ENCODE measurements around the gene CFAP43. TPM values are rescaled to one million over a fixed set of nuclear protein-coding genes. Genes with fewer than 3 reads are reported as not detected.

CFAP43 gene
- total RNA-seq, 4 donors from 2014 or later: 0.17 to 0.33 TPM; not detected in 2

GRCh38 chr10:104223304-104223703 lies 8.9 kb downstream of the CFAP43 start:
- DNase-seq (ENCODE audit: extremely low spot score): no peak
- Histone ChIP-seq H3K36me3 (no peaks in the 10 kb centered on the region), H3K4me3 (no peak overlapping the region), H3K4me1 (no peaks in the 10 kb centered on the region), H3K27ac (replicated peaks in 1 of 4) (no peak overlapping the region), H3K27me3 (peaks cover 0 to 10% (median 0%) of the 10 kb centered on the region in 4 donors), H3K9me3 (no peaks in the 10 kb centered on the region)
- intact Hi-C loops (cut with DNase I): no loop called here
- TF ChIP-seq EP300 (IDR thresholded peaks at IDR 0.05) (no peak), POLR2AphosphoS5 (IDR thresholded peaks at IDR 0.05) (no peak), CTCF (IDR thresholded peaks at IDR 0.05) (no peak), POLR2A (IDR thresholded peaks at IDR 0.05; ENCODE audit: low read depth) (no peak)

- Histone ChIP-seq H3K4me3 (no peak overlapping the region), H3K27me3 (peaks cover 0 to 18% (median 0%) of the 10 kb centered on the region in 4 donors), H3K9me3 (no peaks in the 10 kb centered on the region), H3K36me3 (no peaks in the 10 kb centered on the region), H3K4me1 (no peaks in the 10 kb centered on the region), H3K27ac (replicated peaks in 1 of 4) (no peak overlapping the region)
- DNase-seq (ENCODE audit: extremely low spot score): no peak
- TF ChIP-seq EP300 (IDR thresholded peaks at IDR 0.05) (no peak), POLR2A (IDR thresholded peaks at IDR 0.05; ENCODE audit: low read depth) (no peak), CTCF (IDR thresholded peaks at IDR 0.05) (no peak), POLR2AphosphoS5 (IDR thresholded peaks at IDR 0.05) (no peak)
- intact Hi-C loops (cut with DNase I): no loop called here
- 51% methylated on average over 2 of the region's 2 CpGs for WGBS
These were observed 11.6 kb downstream of the CFAP43 start for GRCh38 chr10:104220522-104220921.

- Histone ChIP-seq H3K27ac (replicated peaks in 1 of 4) (no peak overlapping the region), H3K9me3 (no peaks in the 10 kb centered on the region), H3K27me3 (peaks cover 0 to 18% (median 0%) of the 10 kb centered on the region in 4 donors), H3K4me3 (no peak overlapping the region), H3K36me3 (no peaks in the 10 kb centered on the region), H3K4me1 (no peaks in the 10 kb centered on the region)
- 55% methylated on average over 7 of the region's 7 CpGs for WGBS
- TF ChIP-seq POLR2A (IDR thresholded peaks at IDR 0.05; ENCODE audit: low read depth) (no peak), EP300 (IDR thresholded peaks at IDR 0.05) (no peak), CTCF (IDR thresholded peaks at IDR 0.05) (no peak), POLR2AphosphoS5 (IDR thresholded peaks at IDR 0.05) (no peak)
- intact Hi-C loops (cut with DNase I): no loop called here
- DNase-seq (ENCODE audit: extremely low spot score): no peak
These were observed 13.4 kb downstream of the CFAP43 start for GRCh38 chr10:104218751-104219150.

- WGBS: 96% methylated on average over 3 of the region's 3 CpGs
- Histone ChIP-seq H3K4me1 (no peaks in the 10 kb centered on the region), H3K27ac (replicated peaks in 1 of 4) (no peak overlapping the region), H3K9me3 (no peaks in the 10 kb centered on the region), H3K36me3 (no peaks in the 10 kb centered on the region), H3K27me3 (peaks cover 0 to 18% (median 0%) of the 10 kb centered on the region in 4 donors), H3K4me3 (no peak overlapping the region)
- intact Hi-C loops (cut with DNase I): no loop called here
- peak; percentile 24 for DNase-seq (ENCODE audit: extremely low spot score)
- no peak for TF ChIP-seq POLR2AphosphoS5 (IDR thresholded peaks at IDR 0.05)
- TF ChIP-seq CTCF (IDR thresholded peaks at IDR 0.05): no peak
- TF ChIP-seq POLR2A (IDR thresholded peaks at IDR 0.05; ENCODE audit: low read depth): no peak
- TF ChIP-seq EP300 (IDR thresholded peaks at IDR 0.05): no peak
These were observed 15.5 kb downstream of the CFAP43 start for GRCh38 chr10:104216631-104217030.

- 42% methylated on average over 2 of the region's 2 CpGs for WGBS
- no peak for DNase-seq (ENCODE audit: extremely low spot score)
- H3K9me3 ChIP-seq: no peaks in the 10 kb centered on the region
- no peak overlapping the region for H3K4me3 ChIP-seq
- no peaks in the 10 kb centered on the region for H3K27me3 ChIP-seq
- TF ChIP-seq CTCF (IDR thresholded peaks at IDR 0.05): peak; percentile 40 to 56 (median 56)
- no peak for TF ChIP-seq POLR2A (IDR thresholded peaks at IDR 0.05; ENCODE audit: low read depth)
- no peaks in the 10 kb centered on the region for H3K36me3 ChIP-seq
- H3K4me1 ChIP-seq: no peaks in the 10 kb centered on the region
- no peak overlapping the region for H3K27ac ChIP-seq (replicated peaks in 1 of 4)
- intact Hi-C loops (cut with DNase I): loop anchor here (5.0 kb wide), 2 partner anchors 162 to 322 kb away; no protein-coding TSS in a partner anchor
These were observed 22.5 kb downstream of the CFAP43 start for GRCh38 chr10:104209575-104210198.

All from esophagus muscularis mucosa (tissue), 4 donors.